ENCODE measurements around the gene POLR2E. TPM values are rescaled to one million over a fixed set of nuclear protein-coding genes. Genes with fewer than 3 reads are reported as not detected.

POLR2E gene
- total and polyA plus RNA-seq, 5 experiments from 2014 or later, result 88.0 to 233 (median 159) TPM

DNA sequence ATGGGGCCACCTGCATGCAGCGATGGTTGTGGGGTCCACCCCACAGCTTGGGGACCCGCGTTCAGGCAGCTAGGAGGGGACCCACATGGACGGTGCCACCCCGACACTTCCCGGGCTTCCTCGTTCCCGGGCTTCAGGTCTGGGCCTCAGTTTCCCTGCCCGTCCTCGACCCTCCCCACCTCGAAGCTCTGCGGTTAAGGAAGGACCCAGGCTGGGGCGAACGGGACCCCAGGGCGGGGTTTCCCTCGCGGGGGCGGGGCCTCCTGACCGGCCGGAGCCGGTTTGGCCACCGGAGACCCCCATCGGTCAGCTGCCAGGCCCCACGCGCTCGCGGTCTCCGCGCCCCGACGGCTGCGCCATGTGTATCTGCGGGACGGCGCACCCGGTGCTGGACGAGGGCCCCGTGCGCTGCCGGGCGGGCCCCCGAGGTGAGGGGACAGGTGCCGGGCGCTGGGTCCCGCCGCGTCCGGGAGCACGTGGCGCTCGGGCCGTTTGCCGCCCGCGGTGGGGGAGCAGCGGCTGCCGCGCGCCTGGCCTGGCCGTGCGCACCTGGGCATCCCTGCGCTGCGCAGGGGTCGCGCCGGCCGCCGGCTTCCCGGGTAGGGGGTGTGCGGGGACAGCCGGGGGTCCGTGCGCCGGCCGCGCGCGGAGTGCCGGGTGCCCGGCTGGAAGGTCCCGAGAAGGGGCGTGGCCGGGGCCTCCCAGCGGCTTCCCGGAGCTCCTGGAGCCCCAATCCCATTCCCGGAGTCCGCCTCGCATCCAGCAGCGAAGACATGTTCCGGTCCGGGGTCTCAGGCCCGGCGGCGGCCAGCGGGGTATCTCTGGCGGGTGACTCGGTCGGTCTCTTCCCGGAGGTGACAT lies 24.0 kb downstream of the POLR2E start:
- peaks cover 0 to 4% (median 0%) of the 10 kb centered on the region in 5 donors for H3K27me3 Mint-ChIP-seq
- POLR2A ChIA-PET, result interaction anchor here (1.0 to 31.7 kb wide), 10 partner anchors 11 to 411 kb away, joined by 3 to 2279 read pairs (median 4); partner anchors contain the start of genes ABCA7, CNN2, GPX4 and POLR2E
- peak overlapping the region; percentile 87 to 98 (median 96) for H3K27ac Mint-ChIP-seq
- H3K4me1 Mint-ChIP-seq, result peaks cover 29 to 59% (median 53%) of the 10 kb centered on the region in 4 donors
- DNase-seq, result peak in 2 of 10 donors; percentile 29 to 62
- peak overlapping the region; percentile 75 to 99 (median 88) for H3K4me3 Mint-ChIP-seq
- H3K9me3 Mint-ChIP-seq, result no peaks in the 10 kb centered on the region
- peaks cover 0 to 59% (median 33%) of the 10 kb centered on the region in 3 donors for H3K36me3 Mint-ChIP-seq
- no peak for ATAC-seq

DNA sequence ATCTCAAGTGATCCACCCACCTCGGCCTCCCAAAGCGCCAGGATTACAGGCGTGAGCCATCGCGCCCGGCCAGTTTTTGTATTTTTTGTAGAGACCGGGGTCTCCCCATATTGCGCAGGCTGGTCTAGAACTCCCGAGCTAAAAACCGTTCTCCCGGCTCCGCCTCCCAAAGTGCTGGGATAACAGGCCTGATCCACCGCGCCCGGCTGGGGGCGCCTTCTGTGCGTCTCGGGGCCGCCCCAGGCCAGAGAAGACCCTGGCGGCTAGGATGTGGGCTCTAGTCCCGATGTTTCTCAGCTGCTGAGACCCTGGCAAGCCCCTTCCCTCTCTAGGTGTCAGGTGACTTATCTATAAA lies 24.6 kb downstream of the POLR2E start:
- POLR2A ChIA-PET, result interaction anchor here (0.7 to 31.7 kb wide), 10 partner anchors 11 to 410 kb away, joined by 3 to 2279 read pairs (median 4); partner anchors contain the start of genes ABCA7, CIRBP, CNN2 and GPX4
- peaks cover 0 to 53% (median 27%) of the 10 kb centered on the region in 3 donors for H3K36me3 Mint-ChIP-seq
- DNase-seq (peak in 3 of 10 donors; percentile 10 to 60 (median 15)), ATAC-seq (no peak)
- H3K4me3 Mint-ChIP-seq, result peak overlapping the region in 9 of 10 donors; percentile 26 to 99 (median 90)
- H3K27ac Mint-ChIP-seq, result peak overlapping the region; percentile 46 to 97 (median 95)
- no peaks in the 10 kb centered on the region for H3K9me3 Mint-ChIP-seq
- peaks cover 22 to 59% (median 53%) of the 10 kb centered on the region in 4 donors for H3K4me1 Mint-ChIP-seq
- peaks cover 0 to 4% (median 0%) of the 10 kb centered on the region in 5 donors for H3K27me3 Mint-ChIP-seq

DNA sequence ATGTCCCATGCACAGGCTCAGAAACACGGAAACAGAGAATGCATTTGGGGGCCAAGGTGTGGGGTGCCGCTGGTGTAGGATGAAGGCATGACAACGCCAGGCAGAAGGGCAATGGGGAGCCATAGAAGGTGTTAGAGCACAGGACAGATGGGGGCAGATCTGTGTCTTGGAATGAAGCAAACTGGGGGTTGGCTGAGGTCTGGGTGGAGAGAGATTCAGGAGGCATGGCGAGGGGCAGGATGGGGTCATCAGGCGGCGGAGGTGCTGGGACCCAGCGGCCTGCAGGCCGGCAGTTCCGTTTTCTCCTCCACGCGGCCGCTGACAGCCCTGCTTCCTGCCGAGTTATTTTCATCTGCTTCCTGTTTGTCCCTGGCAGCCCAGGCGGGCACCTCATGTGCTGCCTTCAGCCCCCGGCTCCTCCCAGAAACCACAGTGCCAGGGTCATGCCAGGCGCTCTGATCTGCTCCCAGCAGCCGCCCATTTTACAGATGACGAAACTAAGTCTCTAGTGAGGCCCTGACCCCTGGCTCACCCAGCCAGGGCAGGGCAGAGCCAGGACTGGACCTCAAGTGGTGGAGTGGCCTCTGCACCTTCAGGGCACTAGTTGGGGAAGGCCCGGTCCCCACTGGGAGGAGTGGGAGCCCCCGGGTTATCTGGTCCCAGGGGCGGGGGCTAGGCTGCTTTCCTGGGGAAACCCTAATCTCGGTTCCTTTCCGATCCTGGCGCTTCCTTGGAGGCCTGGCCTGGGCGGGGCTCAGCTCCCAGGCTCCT lies 26.0 kb downstream of the POLR2E start:
- Mint-ChIP-seq H3K4me3 (peak overlapping the region; percentile 89 to 99 (median 92)), H3K27me3 (no peaks in the 10 kb centered on the region), H3K4me1 (peaks cover 27 to 66% (median 60%) of the 10 kb centered on the region in 4 donors), H3K9me3 (no peaks in the 10 kb centered on the region), H3K36me3 (peaks cover 0 to 48% (median 23%) of the 10 kb centered on the region in 3 donors), H3K27ac (peak overlapping the region; percentile 84 to 99 (median 96))
- POLR2A ChIA-PET, result interaction anchor here (0.6 to 31.7 kb wide), 9 partner anchors 13 to 200 kb away, joined by 3 to 2279 read pairs (median 28); partner anchors contain the start of genes ABCA7, CIRBP, CNN2 and GPX4
- ATAC-seq, result peak; percentile 27 to 29
- peak; percentile 49 to 91 (median 77) for DNase-seq

DNA sequence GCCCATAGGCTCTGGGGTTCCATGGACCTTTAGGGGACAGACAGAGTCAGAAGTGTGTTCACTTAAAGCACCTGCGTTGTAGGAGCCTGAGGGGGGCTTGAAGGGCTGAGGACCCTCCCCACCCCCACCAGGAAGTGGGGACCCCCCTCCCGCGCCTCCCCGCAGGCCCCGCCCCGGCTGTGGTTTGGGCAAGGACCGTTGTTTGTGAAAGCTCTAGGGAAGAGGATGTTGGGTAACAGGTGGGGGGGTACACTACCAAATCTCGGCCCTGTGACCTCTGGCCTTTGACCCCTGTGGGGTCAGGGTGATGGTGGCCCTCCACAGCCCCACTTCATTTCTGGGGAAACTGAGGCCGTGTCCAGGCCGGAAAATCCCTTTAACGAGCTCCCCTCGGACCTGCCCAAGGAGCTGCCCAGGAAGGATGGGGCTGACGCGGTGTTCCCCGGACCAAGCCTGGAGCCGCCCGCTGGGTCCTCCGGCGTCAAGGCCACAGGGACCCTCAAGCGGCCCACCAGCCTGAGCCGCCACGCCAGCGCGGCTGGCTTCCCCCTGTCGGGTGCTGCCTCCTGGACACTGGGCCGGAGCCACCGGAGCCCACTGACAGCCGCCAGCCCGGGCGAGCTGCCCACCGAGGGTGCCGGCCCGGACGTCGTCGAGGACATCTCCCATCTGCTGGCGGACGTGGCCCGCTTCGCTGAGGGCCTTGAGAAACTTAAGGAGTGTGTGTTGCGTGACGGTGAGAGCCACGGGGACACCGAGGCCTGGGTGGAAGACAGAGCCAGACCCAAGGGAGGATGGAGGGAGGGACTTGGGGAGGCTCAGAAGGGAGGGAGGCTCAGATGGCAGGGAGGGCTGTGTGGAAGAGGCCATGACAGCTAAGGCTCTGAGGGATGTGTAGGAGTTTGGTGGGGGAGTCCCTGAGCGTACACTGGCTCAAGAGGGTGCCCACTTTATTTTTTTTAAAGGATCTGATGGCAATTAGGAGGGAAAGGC lies 26.9 kb downstream of the POLR2E start:
- peak; percentile 10 to 30 for ATAC-seq
- H3K9me3 Mint-ChIP-seq, result no peaks in the 10 kb centered on the region
- peak; percentile 66 to 95 (median 84) for DNase-seq
- peaks cover 26 to 64% (median 55%) of the 10 kb centered on the region in 4 donors for H3K4me1 Mint-ChIP-seq
- peak overlapping the region; percentile 89 to 99 (median 97) for H3K27ac Mint-ChIP-seq
- peaks cover 0 to 43% (median 23%) of the 10 kb centered on the region in 3 donors for H3K36me3 Mint-ChIP-seq
- POLR2A ChIA-PET, result interaction anchor here (0.5 to 31.7 kb wide), 29 partner anchors 13 to 984 kb away, joined by 3 to 2279 read pairs (median 7); partner anchors contain the start of genes ABCA7, ATP5F1D, CIRBP and CNN2
- peak overlapping the region; percentile 89 to 99 (median 92) for H3K4me3 Mint-ChIP-seq
- no peaks in the 10 kb centered on the region for H3K27me3 Mint-ChIP-seq

DNA sequence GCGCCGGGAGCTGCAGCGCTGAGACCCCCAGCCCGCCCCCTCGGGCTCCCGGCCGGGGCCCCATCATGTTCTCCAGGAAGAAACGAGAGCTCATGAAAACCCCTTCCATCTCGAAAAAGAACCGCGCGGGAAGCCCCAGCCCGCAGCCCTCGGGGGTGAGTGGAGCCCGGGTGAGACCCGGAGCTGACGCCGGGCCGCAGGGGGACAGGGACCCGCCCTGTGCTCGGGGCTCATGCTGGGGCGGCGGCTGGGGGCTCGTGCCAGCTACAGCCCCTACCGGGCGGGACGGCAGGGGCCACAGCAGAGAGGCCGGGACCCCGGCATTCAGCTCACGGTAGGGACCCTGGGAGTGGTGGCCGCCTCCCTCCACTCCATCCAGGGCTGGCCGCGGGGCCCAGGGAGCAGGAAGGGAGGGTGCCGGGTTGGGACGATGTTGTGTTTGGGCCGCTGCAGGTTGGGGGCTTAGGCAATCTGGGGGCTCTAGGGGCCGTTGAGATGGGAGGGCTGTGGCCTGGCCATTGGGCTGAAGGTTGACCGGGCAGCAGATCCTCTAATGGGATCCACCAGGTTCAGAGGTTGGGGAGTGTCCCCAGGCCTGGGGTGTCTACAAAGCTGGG lies 27.7 kb downstream of the POLR2E start:
- peak overlapping the region; percentile 89 to 99 (median 92) for H3K4me3 Mint-ChIP-seq
- peaks cover 0 to 35% (median 17%) of the 10 kb centered on the region in 3 donors for H3K36me3 Mint-ChIP-seq
- POLR2A ChIA-PET, result interaction anchor here (0.5 to 31.7 kb wide), 35 partner anchors 12 to 1975 kb away, joined by 3 to 2279 read pairs (median 6); partner anchors contain the start of genes ABCA7, ATP5F1D, CIRBP and CNN2
- no peaks in the 10 kb centered on the region for H3K9me3 Mint-ChIP-seq
- ATAC-seq (peak; percentile 56 to 67), DNase-seq (peak; percentile 60 to 90 (median 86))
- no peaks in the 10 kb centered on the region for H3K27me3 Mint-ChIP-seq
- H3K4me1 Mint-ChIP-seq, result peaks cover 21 to 56% (median 47%) of the 10 kb centered on the region in 4 donors
- H3K27ac Mint-ChIP-seq, result peak overlapping the region; percentile 89 to 99 (median 97)

DNA sequence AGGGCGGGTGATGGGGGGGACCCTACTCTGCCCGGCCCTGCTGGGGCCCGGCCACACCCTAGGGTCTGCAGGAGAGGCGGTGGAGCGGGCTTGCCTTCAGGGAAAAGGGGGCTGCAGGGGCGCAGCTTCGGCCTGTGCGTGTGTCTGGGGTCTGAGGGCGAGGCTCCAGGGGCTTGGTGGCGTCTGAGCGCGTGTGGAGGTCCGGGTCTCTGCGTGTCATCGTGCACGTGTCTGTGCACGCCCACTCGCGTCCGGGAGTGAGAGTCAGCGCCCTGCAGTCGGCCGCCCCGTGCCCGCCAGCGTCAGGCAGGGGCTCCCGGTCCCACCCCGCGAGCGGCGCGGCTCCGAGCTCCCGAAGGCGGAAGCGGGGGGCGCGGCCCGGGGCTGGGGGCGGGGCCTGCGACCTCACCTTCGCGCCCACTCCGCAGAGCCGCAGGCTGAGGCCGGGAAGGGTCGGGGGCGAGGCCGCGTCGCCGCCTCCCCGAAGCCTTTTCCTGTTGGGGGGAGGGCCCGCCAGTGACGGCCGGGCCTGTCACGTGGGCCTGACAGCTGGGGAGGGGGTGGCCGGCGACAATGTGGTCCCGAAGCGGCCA lies 28.3 kb downstream of the POLR2E start, which contains the start of gene ARHGAP45:
ARHGAP45 (plus strand) TSS at position 420 of the 593 bp plus-strand sequence. CDS start 239 bp downstream, outside the sequence.
- peak within 1 kb of the TSS; percentile 89 to 99 (median 92) for H3K4me3 Mint-ChIP-seq
- H3K27me3 Mint-ChIP-seq, result no peaks in the 10 kb centered on the region
- H3K9me3 Mint-ChIP-seq, result no peaks in the 10 kb centered on the region
- peak within 1 kb of the TSS; percentile 89 to 99 (median 97) for H3K27ac Mint-ChIP-seq
- ATAC-seq, result peak; percentile 53 to 58
- peaks cover 19 to 50% (median 41%) of the 10 kb centered on the region in 4 donors for H3K4me1 Mint-ChIP-seq
- H3K36me3 Mint-ChIP-seq, result peaks cover 0 to 29% (median 14%) of the 10 kb centered on the region in 3 donors
- DNase-seq, result peak; percentile 79 to 94 (median 87)
- POLR2A ChIA-PET, result interaction anchor here (0.5 to 31.7 kb wide), 32 partner anchors 11 to 1976 kb away, joined by 3 to 2279 read pairs (median 6); partner anchors contain the start of genes ABCA7, ATP5F1D, CIRBP and CNN2

DNA sequence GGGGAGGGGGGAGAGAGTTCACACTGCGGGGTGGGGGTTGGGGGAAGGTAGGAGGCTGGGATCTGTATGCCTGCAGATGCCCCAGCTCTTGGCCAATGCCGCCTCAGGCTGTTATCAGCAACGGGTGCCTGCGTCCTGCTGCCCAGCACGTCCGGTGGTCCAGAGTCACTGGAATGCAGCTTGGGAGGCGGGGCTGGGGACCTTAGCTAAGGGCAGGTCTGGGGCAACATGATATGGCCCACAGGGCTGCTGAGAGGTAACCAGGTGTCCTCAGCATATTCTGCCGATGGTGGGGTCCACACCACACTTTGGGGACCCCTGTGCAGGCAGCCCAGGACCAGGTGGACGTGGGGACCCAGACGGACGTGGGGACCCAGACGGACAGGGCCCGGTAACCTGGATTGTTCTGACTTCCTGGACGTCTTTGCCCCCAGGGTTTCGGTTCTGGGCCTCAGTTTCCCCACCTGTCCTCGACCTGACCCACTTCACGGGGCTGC lies 28.9 kb downstream of the POLR2E start:
- no peak for ATAC-seq
- peak in 2 of 10 donors; percentile 15 to 65 for DNase-seq
- Mint-ChIP-seq H3K27me3 (no peaks in the 10 kb centered on the region), H3K36me3 (peaks cover 0 to 26% (median 11%) of the 10 kb centered on the region in 3 donors), H3K4me3 (peak overlapping the region; percentile 72 to 92 (median 79)), H3K9me3 (peaks cover 0 to 2% (median 0%) of the 10 kb centered on the region in 9 donors), H3K27ac (peak overlapping the region in 7 of 10 donors; percentile 74 to 97 (median 91)), H3K4me1 (peaks cover 16 to 46% (median 38%) of the 10 kb centered on the region in 4 donors)
- POLR2A ChIA-PET, result interaction anchor here (0.6 to 31.7 kb wide), 23 partner anchors 11 to 1022 kb away, joined by 3 to 2279 read pairs (median 8); partner anchors contain the start of genes ABCA7, CIRBP, CNN2 and GPX4

DNA sequence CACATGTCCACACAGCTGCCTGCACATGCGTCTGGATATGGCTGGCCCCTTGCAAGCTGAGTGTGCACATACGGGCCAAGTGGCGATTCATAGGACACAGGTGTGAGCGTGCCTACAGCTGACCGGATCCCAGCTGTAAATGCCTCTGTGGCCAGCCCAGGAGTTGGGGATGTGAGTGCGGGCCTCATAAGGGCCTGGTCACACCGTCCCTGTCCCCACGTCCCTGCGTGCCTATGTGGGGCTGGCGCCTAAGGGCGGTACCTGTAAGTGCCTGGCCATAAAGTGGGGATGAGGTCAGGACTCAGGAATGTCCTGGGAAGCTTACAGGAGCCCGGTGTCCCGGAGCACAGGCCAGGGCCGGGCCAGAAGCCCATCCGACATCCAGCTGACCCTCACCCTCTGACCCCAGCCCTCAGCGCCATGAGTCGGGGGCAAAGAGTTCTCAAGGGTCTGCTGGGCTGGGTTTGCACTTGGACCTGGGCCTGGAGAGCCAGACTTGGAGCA lies 29.5 kb downstream of the POLR2E start:
- Mint-ChIP-seq H3K36me3 (peaks cover 0 to 25% (median 11%) of the 10 kb centered on the region in 3 donors), H3K4me3 (peak overlapping the region; percentile 42 to 92 (median 69)), H3K4me1 (peaks cover 16 to 46% (median 36%) of the 10 kb centered on the region in 4 donors), H3K27ac (peak overlapping the region in 9 of 10 donors; percentile 66 to 97 (median 81)), H3K9me3 (peaks cover 0 to 2% (median 0%) of the 10 kb centered on the region in 9 donors), H3K27me3 (no peaks in the 10 kb centered on the region)
- ATAC-seq (no peak), DNase-seq (peak in 2 of 10 donors; percentile 4 to 58)
- POLR2A ChIA-PET, result interaction anchor here (0.6 to 31.7 kb wide), 15 partner anchors 10 to 390 kb away, joined by 3 to 2279 read pairs (median 15); partner anchors contain the start of genes ABCA7, CIRBP, CNN2 and GPX4
